PFSK-1 (cell line): ENCODE data around the gene SLCO2A1.

ENCODE experiments used
- POLR2AphosphoS5 ChIP-seq: IDR thresholded peaks from 2 replicates; pipeline ENCODE4 v1.6.1; 2012; ENCODE audit warnings: low read depth, mild to moderate bottlenecking, control low read depth, low read length, moderate library complexity
- TAF1 ChIP-seq: IDR thresholded peaks from 2 replicates; pipeline ENCODE4 v1.6.1; 2012; ENCODE audit warnings: low read length, control low read depth, borderline replicate concordance; ENCODE audit not compliant: insufficient read depth
- TF ChIP-seq, protein P1 (sequence below), 2 experiments: IDR thresholded peaks; 2 replicates each; pipeline versions ENCODE4 v1.6.1 to v1.8.0; 2011 to 2012; ENCODE audit warnings: low read depth in 2 of 2, low read length in 2 of 2, control low read depth in 1 of 2, inconsistent platforms in 1 of 2, mild to moderate bottlenecking in 1 of 2, moderate library complexity in 1 of 2; ENCODE audit not compliant: insufficient read depth in 1 of 2

DNA sequence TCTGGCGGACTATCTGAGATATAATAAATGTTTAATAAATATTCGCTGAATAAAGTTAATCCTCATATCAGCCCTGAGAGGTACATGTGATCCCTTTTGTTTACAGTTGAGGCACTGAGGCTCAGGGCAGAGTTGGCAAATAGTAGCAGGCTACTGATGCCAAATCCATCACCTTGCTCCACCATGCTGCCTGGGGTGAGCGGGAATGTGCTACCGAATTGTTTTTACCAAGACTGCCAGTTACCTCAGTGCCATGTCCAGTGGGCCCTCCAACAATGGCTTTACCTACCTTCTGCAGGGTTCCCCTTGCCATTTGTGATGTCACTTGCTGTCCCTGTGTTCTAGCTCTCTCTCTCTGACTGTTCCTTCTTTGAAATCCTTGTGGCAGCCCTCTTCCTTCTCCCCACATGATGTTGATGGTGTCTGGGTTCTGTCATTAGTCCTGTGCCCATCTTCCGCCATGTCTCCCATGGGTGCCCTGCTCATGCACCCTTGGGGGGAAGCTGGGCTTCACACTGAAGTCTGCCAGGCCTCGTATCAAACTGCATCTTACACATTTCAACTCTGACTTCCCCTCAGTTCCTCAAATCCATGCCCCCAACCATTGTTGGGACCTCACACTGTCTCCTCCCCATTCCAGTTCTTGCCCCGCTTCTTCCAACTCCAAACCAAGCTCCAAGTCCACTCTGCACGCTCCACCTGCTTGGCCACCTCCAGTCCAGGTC lies 35.4 kb downstream of the SLCO2A1 start:
- TF ChIP-seq, protein P1, sequence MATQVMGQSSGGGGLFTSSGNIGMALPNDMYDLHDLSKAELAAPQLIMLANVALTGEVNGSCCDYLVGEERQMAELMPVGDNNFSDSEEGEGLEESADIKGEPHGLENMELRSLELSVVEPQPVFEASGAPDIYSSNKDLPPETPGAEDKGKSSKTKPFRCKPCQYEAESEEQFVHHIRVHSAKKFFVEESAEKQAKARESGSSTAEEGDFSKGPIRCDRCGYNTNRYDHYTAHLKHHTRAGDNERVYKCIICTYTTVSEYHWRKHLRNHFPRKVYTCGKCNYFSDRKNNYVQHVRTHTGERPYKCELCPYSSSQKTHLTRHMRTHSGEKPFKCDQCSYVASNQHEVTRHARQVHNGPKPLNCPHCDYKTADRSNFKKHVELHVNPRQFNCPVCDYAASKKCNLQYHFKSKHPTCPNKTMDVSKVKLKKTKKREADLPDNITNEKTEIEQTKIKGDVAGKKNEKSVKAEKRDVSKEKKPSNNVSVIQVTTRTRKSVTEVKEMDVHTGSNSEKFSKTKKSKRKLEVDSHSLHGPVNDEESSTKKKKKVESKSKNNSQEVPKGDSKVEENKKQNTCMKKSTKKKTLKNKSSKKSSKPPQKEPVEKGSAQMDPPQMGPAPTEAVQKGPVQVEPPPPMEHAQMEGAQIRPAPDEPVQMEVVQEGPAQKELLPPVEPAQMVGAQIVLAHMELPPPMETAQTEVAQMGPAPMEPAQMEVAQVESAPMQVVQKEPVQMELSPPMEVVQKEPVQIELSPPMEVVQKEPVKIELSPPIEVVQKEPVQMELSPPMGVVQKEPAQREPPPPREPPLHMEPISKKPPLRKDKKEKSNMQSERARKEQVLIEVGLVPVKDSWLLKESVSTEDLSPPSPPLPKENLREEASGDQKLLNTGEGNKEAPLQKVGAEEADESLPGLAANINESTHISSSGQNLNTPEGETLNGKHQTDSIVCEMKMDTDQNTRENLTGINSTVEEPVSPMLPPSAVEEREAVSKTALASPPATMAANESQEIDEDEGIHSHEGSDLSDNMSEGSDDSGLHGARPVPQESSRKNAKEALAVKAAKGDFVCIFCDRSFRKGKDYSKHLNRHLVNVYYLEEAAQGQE (IDR thresholded peaks at IDR 0.05; ENCODE audit: insufficient read depth in 1 of 2, low read depth in 2 of 2, low read length in 2 of 2), result no peak
- TF ChIP-seq TAF1 (no peak), POLR2AphosphoS5 (no peak)
